Nucleus accumbens (tissue), 56 donors: ENCODE data around the gene TMEM161A.
A peak's percentile ranks its signal among the peaks of the same experiment; 100 is the strongest.

ENCODE experiments used
- DNase-seq, 56 donors: peaks; one replicate each; lab custom pipeline; 2025; lab: John Stamatoyannopoulos, UW

The TMEM161A gene

DNA sequence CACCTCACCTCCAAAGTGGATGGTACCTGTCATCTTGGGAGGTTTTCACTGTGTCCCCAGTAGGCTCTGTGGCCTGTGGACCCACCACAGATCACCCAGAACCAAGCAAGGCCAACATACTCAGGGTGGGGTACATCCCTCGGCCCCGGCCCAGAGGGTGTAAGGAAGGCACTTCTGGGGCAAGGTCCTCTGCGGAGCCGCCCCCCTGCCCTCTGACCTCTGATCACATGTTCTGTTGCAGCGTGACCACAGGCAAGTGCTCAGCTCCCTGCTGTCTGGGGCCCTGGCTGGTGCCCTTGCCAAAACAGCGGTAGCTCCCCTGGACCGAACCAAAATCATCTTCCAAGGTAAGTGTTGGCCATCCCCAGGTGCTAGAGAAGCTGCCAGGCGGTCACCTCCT, 36.7 kb downstream of the TMEM161A start:
- no peak for DNase-seq

DNA sequence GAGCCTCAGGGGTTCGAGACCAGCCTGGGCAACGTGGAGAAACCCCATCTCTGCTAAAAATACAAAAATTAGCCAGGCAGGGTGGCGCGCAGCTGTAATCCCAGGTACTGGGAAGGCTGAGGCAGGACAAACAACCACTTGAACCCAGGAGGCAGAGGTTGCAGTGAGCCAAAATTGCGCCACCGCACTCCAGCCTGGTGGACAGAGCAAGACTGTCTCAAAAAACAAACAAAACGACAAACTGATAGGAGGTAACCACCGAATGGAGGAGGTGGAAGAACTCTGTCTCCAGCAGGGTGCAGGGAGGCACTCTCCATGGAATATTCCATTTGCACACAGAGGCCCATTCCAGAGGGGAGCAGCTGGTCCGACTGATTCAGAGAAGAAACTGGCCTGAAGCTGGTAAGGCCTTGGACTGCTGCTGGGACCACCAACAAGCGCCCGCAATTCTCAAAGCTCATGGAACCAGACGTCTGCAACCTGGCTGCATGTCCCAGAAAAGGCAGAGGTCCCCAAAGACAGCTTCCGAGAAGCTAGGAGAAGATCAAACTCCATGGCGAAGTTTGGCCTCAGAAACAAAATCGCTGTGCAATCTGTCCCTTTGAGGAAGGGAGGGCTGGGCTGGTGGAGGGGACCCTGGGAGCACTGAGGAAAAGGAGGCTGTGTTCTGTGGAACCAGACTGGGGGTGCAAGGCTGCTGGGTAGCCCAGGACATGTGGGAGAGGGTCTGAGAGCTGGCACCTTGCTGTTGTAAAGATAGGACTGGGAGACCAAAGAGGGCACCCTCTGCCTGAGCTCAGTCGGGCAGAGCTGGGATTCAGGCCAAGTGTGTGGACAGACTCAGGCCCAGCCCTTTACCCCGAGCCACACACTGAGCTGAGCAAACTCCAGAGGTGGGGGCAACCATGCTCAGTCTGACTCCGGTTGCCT, 39.3 kb downstream of the TMEM161A start:
- no peak for DNase-seq

DNA sequence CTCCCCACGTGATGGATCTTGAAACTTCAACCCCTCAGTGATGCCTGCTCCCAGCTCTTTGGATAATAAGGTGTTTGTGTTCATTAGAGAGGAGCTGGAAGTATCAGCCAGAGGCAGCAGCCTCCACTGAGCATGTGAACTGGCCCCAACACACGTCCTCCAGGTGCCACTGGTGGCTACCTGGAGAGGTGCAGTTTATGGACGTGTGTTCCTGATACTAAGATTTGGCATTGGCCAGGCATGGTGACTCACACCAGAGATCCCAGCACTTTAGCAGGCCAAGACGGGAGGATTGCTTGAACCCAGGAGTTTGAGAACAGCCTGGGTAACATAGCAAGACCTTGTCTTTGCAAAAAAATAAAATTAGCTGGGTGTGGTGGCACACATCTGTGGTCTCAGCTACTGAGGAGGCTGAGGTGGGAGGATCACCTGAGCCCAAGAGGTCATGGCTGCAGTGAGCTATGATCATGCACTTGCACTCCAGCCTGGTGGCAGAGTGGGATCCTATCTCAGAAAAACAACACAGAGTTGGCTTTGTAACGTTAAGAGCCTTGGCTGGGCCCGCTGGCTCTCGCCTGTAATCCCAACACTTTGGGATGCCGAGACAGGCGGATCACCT, 40.1 kb downstream of the TMEM161A start:
- DNase-seq = no peak

DNA sequence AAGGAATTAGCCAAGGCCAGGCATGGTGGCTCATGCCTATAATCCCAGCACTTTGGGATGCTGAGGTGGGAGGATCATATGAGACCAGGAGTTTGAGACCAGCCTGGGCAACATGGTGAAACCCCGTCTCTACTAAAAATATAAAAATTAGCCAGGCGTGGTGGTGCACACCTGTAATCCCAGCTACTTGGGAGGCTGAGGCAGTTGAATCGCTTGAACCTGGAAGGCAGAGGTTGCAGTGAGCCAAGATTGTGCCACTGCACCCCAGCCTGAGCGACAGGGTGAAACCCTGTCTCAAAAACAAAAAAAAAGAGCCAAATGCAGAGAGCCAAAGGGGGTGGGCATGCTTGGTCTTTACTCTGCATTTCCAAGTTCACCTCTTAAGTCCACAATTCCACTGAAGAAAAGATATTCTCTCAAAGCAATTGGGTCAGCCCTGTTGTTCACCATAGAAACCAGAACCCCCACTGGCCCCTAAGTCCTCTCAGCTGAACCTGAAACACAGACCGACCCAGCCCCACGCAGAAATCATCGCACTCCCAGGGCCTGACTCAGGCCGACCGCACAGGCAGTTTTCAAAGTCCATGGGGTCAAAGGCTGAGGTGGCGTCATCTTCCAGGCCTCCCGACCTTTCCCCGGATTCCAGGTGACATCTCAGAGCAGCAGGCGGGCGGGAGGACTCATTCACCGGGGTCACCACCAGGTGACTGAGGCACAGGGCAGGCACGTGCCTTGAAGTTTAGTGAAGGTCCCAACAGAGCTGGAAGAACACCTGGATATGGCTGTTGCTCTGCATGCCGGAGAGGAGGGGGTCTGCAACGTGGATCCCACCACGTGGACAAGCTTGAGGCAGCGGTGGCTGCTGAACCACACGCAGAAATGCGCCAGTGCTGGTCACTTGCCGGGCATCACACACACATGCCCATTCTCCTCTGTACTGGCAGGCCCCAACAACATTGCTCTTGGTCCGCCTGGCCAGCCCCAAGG, 41.3 kb downstream of the TMEM161A start:
- no peak for DNase-seq

DNA sequence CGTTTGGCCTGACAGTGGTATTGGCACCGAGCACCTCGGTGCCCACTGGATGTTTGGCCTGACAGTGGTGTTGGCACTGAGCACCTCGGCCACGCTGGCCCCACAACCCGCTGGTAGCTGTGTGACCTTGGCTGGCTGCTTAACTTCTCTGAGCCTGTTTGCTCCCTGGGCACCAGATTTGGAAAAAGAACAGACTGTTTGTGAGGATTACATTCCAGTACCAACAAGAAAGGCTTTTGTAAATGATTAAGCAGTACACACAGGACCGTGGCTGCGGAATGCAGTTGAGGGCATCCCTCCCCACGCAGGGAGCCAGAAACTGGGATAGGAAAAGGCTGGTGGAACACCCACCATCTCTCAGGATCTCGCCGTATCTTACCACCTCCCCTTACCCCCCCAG, 42.6 kb downstream of the TMEM161A start:
- no peak for DNase-seq

- DNase-seq = no peak
Observed at GRCh38 chr19:19094513-19094912, 43.8 kb downstream of the TMEM161A start.

DNA sequence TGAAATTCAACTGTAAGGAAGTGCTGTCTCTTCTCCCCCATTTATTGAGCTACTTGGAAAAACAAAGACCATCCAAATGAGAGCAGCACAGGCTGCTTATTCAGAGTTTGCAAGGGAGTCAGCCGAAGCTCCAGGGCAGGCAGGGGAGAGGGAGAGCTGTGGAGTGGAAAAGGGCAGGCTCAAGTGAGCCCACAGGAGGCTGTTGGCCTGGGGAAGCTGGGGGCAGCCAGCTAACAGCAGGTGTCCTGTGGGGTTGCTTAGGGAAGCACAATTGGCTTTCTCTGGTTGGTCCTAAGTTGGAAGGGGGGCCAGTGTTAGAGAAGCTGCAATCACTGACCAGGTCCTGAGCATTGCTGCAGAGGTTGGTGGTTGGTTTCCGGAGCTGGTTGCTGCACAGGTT, 50.6 kb downstream of the TMEM161A start:
- no peak for DNase-seq

DNA sequence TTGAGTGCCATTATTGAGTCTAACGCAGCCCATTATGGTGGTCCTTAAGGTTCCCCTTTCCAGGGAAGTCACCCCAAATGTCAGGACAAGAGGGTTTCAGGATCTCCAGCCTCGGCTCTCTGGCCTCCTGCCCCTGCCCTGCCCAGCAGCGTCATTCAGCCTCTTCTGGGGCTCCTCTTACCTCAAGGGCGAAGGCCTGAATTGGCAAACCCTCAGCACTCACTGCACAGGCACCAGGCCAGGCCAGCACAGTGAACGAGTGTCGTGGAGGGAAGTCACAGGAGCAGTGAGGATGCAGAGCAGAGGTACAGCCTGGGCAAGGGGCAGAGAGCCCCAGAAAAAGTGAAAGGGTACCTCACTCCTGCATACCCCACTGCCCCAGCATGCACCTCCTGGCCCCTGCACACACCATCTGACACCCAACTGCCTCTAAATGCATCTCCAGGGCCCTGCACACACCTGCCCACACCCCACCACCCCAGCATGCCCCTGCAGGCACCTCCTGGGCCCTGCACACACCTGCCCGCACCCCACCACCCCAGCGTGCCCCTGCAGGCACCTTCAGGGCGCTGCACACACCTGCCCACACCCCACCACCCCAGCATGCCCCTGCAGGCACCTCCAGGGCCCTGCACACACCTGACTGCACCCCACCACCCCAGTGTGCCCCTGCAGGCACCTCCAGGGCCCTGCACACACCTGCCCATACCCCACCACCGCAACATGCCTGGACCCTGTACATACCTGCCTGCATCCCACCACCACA, 54.7 kb downstream of the TMEM161A start:
- no peak for DNase-seq

DNA sequence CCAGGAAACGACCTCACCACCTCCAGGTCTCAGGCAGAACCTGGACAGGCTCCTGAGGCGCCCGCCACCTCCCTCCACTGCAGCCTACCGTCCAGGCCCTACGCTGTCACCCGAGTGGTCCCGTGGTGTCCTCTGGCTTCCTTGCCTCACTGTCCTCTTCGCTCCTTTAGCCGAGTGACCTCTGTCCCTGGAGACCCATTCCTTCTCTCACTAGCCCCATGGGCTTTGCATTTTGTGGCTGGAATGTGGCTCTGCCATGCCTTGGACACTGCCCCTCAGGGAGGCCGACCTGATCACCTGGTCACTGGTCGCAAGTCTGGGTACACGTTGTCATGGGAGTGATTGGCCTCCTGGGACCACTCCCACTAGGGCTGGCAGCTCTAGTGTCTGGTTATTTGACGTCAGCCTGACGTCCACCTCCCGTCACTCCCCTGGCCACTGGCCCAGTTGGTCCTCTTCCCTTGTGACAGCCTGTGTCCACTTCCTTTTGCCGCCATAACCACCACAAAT, 56.6 kb downstream of the TMEM161A start:
- DNase-seq = peak in 1 of 56 donors; percentile 6

DNA sequence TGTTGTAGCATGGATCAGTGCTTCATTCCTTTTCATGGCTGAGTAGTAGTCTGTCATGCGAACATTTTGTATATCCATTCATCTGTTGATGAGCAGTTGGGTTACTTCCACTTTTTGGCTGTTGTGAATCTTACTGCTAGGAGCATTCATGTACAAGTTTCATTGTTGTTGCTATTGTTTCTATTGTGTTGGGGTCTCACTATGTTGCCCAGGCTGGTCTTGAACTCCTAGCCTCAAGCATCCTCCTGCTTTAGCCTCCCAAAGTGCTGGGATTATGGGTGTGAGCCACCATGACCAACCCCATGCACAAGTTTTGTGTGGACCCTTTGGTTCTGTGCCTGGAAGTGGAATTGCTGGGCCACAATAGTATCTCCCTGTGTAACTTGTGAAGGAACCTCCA, 58.7 kb downstream of the TMEM161A start:
- no peak for DNase-seq

- DNase-seq = no peak
Observed at GRCh38 chr19:19078801-19079200, 59.5 kb downstream of the TMEM161A start.

DNA sequence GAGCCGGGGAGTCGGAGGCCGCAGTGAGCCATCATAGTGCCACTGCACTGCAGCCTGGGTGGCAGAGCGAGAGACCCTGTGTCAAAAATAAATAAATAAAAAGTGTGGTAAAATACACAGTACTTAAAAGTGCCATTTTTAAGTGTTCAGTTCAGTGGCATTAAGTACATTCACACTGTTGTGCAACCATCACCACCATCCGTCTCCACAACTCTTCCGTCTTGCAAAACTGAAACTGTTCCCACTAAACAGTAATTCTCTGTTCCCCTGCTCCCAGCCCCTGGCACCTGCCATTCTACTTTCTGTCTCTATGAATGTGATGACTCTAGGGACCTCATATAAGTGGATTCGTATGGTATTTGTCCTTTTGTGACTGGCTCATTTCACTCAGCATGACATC, 61.2 kb downstream of the TMEM161A start:
- DNase-seq = no peak

DNA sequence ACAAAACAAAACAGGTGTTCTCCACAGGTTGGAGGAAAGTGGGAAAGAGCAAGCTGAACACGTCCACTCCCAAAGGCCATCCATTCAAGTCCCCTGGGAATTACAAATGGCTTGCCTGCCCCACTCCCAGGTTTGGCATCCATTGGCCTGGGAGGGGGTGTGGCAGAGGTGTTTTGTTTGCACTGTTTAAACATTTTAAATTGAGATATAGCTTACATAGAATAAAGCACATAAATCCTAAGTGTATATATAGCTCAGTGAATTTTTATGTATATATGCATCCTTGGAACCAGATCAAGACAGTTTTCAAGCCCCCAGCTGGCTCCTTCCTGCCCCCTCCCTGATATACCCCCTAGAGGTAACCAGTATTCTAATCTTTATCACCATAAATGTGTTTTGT, 61.8 kb downstream of the TMEM161A start:
- DNase-seq = no peak

- DNase-seq = no peak
Observed at GRCh38 chr19:19075126-19075525, 63.2 kb downstream of the TMEM161A start.

- no peak for DNase-seq
Observed at GRCh38 chr19:19074196-19074882, 63.9 kb downstream of the TMEM161A start.

- DNase-seq = no peak
Observed at GRCh38 chr19:19071897-19072296, 66.4 kb downstream of the TMEM161A start.
